Stimulated activated CD8-positive, alpha-beta memory T cell treated with anti-CD3 and anti-CD28 coated beads, Interleukin-15, amount 100 ng/mL, for 48 hours (primary cell): ENCODE measurements around the gene FKBP2.
"Not testable (repeated sequence)": the region's sequence is repeated elsewhere in the genome, so short reads cannot be mapped to it uniquely, and the experiment has no call there.

Source experiments
- DNase-seq, 2 donors: peaks; one replicate each; pipeline ENCODE4 v3.0.0-alpha.2; 2020; ENCODE audit warnings: low read depth in 2 of 2

The FKBP2 gene

GRCh38 chr11:64233913-64234586 is 6.8 kb upstream of the FKBP2 start, which contains the start of gene VEGFB:
TSS of gene VEGFB (plus strand) at chr11:64234584. CDS start at chr11:64234834, 250 bp downstream.
- peak; percentile 58 to 62 for DNase-seq

- DNase-seq = no peak
Observed at GRCh38 chr11:64234647-64235379, 6.1 kb upstream of the FKBP2 start.

GRCh38 chr11:64235437-64236161 is 5.3 kb upstream of the FKBP2 start:
- no peak for DNase-seq

GRCh38 chr11:64237484-64237951 is 3.4 kb upstream of the FKBP2 start:
- DNase-seq = no peak

- no peak for DNase-seq
Observed at GRCh38 chr11:64238076-64238475, 2.8 kb upstream of the FKBP2 start.

- DNase-seq = no peak
Observed at GRCh38 chr11:64238999-64239398, 1.9 kb upstream of the FKBP2 start.

GRCh38 chr11:64239662-64240434 is 1.0 kb upstream of the FKBP2 start:
- no peak for DNase-seq

- peak in 1 of 2 donors; percentile 99 for DNase-seq
Observed at GRCh38 chr11:64241241-64241490, 271 bp downstream of the FKBP2 start.

GRCh38 chr11:64241491-64242374 is 838 bp downstream of the FKBP2 start:
- DNase-seq = peak in 1 of 2 donors; percentile 100

GRCh38 chr11:64243236-64243854 is 2.5 kb downstream of the FKBP2 start:
- no peak for DNase-seq

- no peak for DNase-seq
Observed at GRCh38 chr11:64244107-64244506, 3.2 kb downstream of the FKBP2 start.

GRCh38 chr11:64244966-64245365 is 4.1 kb downstream of the FKBP2 start:
- no peak for DNase-seq

GRCh38 chr11:64245401-64245796 is 4.5 kb downstream of the FKBP2 start:
- DNase-seq = no peak

GRCh38 chr11:64245797-64246620 is 5.1 kb downstream of the FKBP2 start:
- peak; percentile 71 to 73 for DNase-seq

- not testable (repeated sequence) for DNase-seq
Observed at GRCh38 chr11:64246621-64246870, 5.7 kb downstream of the FKBP2 start.

GRCh38 chr11:64246871-64247728 is 6.2 kb downstream of the FKBP2 start, which contains the start of gene PPP1R14B:
TSS of gene PPP1R14B (minus strand) at chr11:64246943. CDS start at chr11:64246673, 270 bp downstream.
- peak; percentile 74 to 77 for DNase-seq

- no peak for DNase-seq
Observed at GRCh38 chr11:64247729-64248531, 7.0 kb downstream of the FKBP2 start.

GRCh38 chr11:64248578-64248977 is 7.7 kb downstream of the FKBP2 start:
- no peak for DNase-seq
